NT2/D1 (cell line): ENCODE data around the gene RNH1.

Source experiments
- DNase-seq: peaks from one replicate; pipeline ENCODE4 v3.0.0-alpha.2; 2011; ENCODE audit warnings: low read depth, low spot score
- H3K27me3 ChIP-seq: 2 replicates; pipeline ENCODE4 v1.6.0; 2011; ENCODE audit warnings: mild to moderate bottlenecking; ENCODE audit not compliant: insufficient read length, insufficient read depth
- H3K36me3 ChIP-seq: 2 replicates; pipeline ENCODE4 v1.6.1; 2011; ENCODE audit warnings: mild to moderate bottlenecking, low read length, mixed read lengths; ENCODE audit not compliant: insufficient read depth, insufficient read length
- H3K4me1 ChIP-seq: 2 replicates; pipeline ENCODE4 v1.5.1; 2011; ENCODE audit not compliant: insufficient read depth, insufficient read length
- H3K4me3 ChIP-seq: 2 replicates; pipeline ENCODE4 v1.5.1; 2011; ENCODE audit warnings: low read depth; ENCODE audit not compliant: insufficient read length
- H3K9ac ChIP-seq: 2 replicates; pipeline ENCODE4 v1.6.0; 2011; ENCODE audit warnings: low read depth; ENCODE audit not compliant: insufficient read length
- H3K9me3 ChIP-seq: 2 replicates; pipeline ENCODE4 v1.5.1; 2011; ENCODE audit warnings: mild to moderate bottlenecking, low read length; ENCODE audit not compliant: insufficient read depth
- SUZ12 ChIP-seq: IDR thresholded peaks from 2 replicates; pipeline ENCODE4 v1.6.1; 2011; ENCODE audit not compliant: insufficient read length, insufficient read depth; ENCODE audit errors: extremely low read depth
- YY1 ChIP-seq: IDR thresholded peaks from 2 replicates; pipeline ENCODE4 v1.6.1; 2011; ENCODE audit not compliant: insufficient read length, insufficient read depth
- ZNF274 ChIP-seq: IDR thresholded peaks from 2 replicates; pipeline ENCODE4 v1.6.1; 2011; ENCODE audit warnings: mild to moderate bottlenecking, low read depth, low read length

Gene RNH1

GRCh38 chr11:531919-532526 lies 25.0 kb upstream of the RNH1 start:
- Histone ChIP-seq H3K27me3 (peaks cover 10% of the 10 kb centered on the region), H3K36me3 (peaks cover 54% of the 10 kb centered on the region), H3K4me1 (peaks cover 16% of the 10 kb centered on the region), H3K9me3 (no peaks in the 10 kb centered on the region), H3K4me3 (no peak overlapping the region), H3K9ac (peak overlapping the region; percentile 42)
- DNase-seq = no peak
- TF ChIP-seq ZNF274 (no peak), YY1 (no peak), SUZ12 (no peak)

GRCh38 chr11:530960-531831 lies 24.2 kb upstream of the RNH1 start:
- H3K27me3 ChIP-seq = peaks cover 3% of the 10 kb centered on the region

GRCh38 chr11:529728-530411 lies 22.8 kb upstream of the RNH1 start:
- peaks cover 12% of the 10 kb centered on the region for H3K4me1 ChIP-seq
- no peaks in the 10 kb centered on the region for H3K9me3 ChIP-seq
- DNase-seq = no peak
- H3K9ac ChIP-seq = no peak overlapping the region
- TF ChIP-seq ZNF274 (no peak), SUZ12 (no peak), YY1 (no peak)
- peaks cover 54% of the 10 kb centered on the region for H3K36me3 ChIP-seq
- H3K4me3 ChIP-seq = no peak overlapping the region
- no peaks in the 10 kb centered on the region for H3K27me3 ChIP-seq

More at GRCh38 chr11:530960-531831, 24.2 kb upstream of the RNH1 start:
- no peak for DNase-seq
- peaks cover 12% of the 10 kb centered on the region for H3K4me1 ChIP-seq
- peaks cover 54% of the 10 kb centered on the region for H3K36me3 ChIP-seq
- TF ChIP-seq SUZ12 = no peak
- no peak for TF ChIP-seq ZNF274
- TF ChIP-seq YY1 = no peak
- H3K4me3 ChIP-seq = no peak overlapping the region
- H3K9me3 ChIP-seq = no peaks in the 10 kb centered on the region
- H3K9ac ChIP-seq = no peak overlapping the region

GRCh38 chr11:528815-529727 lies 22.0 kb upstream of the RNH1 start:
- no peak for DNase-seq
- peaks cover 51% of the 10 kb centered on the region for H3K36me3 ChIP-seq
- TF ChIP-seq ZNF274 = no peak
- peaks cover 9% of the 10 kb centered on the region for H3K4me1 ChIP-seq
- H3K9me3 ChIP-seq = no peaks in the 10 kb centered on the region; the same call in 1 of the 2 replicates
- H3K4me3 ChIP-seq = no peak overlapping the region
- no peaks in the 10 kb centered on the region for H3K27me3 ChIP-seq
- peak overlapping the region; percentile 8 for H3K9ac ChIP-seq

- Histone ChIP-seq H3K9me3 (no peaks in the 10 kb centered on the region; the same call in 1 of the 2 replicates), H3K4me3 (no peak overlapping the region), H3K36me3 (peaks cover 43% of the 10 kb centered on the region), H3K4me1 (peaks cover 7% of the 10 kb centered on the region), H3K27me3 (no peaks in the 10 kb centered on the region), H3K9ac (no peak overlapping the region)
- no peak for TF ChIP-seq ZNF274
- no peak for TF ChIP-seq YY1
- no peak for TF ChIP-seq SUZ12
- no peak for DNase-seq
Measured at GRCh38 chr11:528166-528814, 21.2 kb upstream of the RNH1 start.

- Histone ChIP-seq H3K4me1 (peaks cover 7% of the 10 kb centered on the region), H3K9ac (no peak overlapping the region), H3K4me3 (no peak overlapping the region), H3K9me3 (peaks cover 2% of the 10 kb centered on the region; the same call in 1 of the 2 replicates), H3K27me3 (no peaks in the 10 kb centered on the region), H3K36me3 (peaks cover 22% of the 10 kb centered on the region)
- DNase-seq = no peak
- TF ChIP-seq SUZ12 (no peak), ZNF274 (no peak), YY1 (no peak)
Measured at GRCh38 chr11:526192-526591, 19.1 kb upstream of the RNH1 start.
